ENCODE measurements around the gene ARSG.

DNA sequence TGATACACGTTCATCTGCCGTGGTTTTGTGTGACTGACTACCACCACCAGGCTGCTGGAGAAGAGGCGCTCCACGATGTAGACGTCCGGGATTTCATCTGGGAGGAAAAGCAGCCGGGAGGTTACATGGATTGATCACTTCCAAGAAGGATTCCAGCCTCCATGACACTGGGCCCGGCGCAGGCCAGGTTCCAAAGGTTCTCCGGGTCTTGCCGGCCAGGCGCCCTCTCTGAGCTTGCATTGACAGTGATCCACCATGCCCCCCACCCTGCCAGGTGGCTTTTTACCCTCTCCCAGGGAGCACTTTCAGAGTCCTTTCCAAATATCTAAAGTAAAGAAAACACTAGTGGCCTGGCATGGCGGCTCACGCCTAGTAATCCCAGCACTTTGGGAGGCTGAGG lies 159.5 kb downstream of the ARSG start:
- TF ChIP-seq CTCF (IDR thresholded peaks at IDR 0.05; ENCODE audit: low read length) = no peak
- no peak for TF ChIP-seq EZH2 (IDR thresholded peaks at IDR 0.05; ENCODE audit: borderline replicate concordance, low read length)

Data from OCI-LY1 (cell line).